Activated naive CD4-positive, alpha-beta T cell treated with anti-CD3 and anti-CD28 coated beads, Interleukin-2, amount 50 U/mL, for 72 hours (primary cell): ENCODE measurements around the gene CAPN14. TPM values are rescaled to one million over a fixed set of nuclear protein-coding genes. Genes with fewer than 3 reads are reported as not detected.

ENCODE experiments used
- ATAC-seq, 2 donors: fragments of 150-1000 bp; cut with Tn5 transposase; 2 replicates each; pipeline ENCODE4 v1.10.0; 2021; ENCODE audit warnings: mild to moderate bottlenecking in 2 of 2, moderate library complexity in 2 of 2
- DNase-seq, 2 donors: peaks; one replicate each; pipeline ENCODE4 v3.0.0; 2021 to 2022; ENCODE audit warnings: low spot score in 2 of 2
- H3K27ac Mint-ChIP-seq, 2 donors: one replicate each; pipeline ENCODE4 v1.8.0; 2022; ENCODE audit warnings: mild to moderate bottlenecking in 2 of 2, mixed read lengths in 2 of 2
- H3K36me3 Mint-ChIP-seq, 2 donors: one replicate each; pipeline ENCODE4 v1.8.0; 2022; ENCODE audit warnings: mixed read lengths in 2 of 2
- H3K9me3 Mint-ChIP-seq, 2 donors: one replicate each; pipeline ENCODE4 v1.8.0; 2022; ENCODE audit warnings: mixed read lengths in 2 of 2
- total RNA-seq, 2 donors: library from RNA; stranded (reverse); gene quantifications; one replicate each; pipeline ENCODE4 v1.2.3, GENCODE V29; 2022

Gene CAPN14
- total RNA-seq, 2 donors from 2014 or later = 1.0 to 1.2 TPM

DNA sequence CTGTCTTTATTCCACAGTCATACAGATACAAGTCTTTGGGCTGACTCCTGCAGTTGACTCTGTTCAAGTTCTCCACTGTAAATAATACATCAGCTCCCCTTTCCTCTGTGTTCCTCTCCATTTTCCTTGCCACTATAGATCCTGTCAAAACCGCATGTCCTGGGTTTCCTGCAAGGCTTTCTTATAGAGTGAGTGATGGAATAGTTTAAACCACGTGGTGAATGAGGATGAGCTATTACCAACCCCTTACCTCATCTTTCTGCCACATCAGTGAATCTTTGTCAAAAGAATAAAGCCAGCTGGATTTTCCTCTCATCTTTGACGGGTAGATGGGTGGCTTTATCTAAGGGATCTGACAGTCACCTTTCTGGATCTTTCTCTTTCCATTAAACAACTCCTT, 75.2 kb downstream of the CAPN14 start:
- Mint-ChIP-seq H3K9me3 (no peaks in the 10 kb centered on the region), H3K36me3 (no peaks in the 10 kb centered on the region), H3K27ac (no peak overlapping the region)
- DNase-seq (no peak), ATAC-seq (no peak)

DNA sequence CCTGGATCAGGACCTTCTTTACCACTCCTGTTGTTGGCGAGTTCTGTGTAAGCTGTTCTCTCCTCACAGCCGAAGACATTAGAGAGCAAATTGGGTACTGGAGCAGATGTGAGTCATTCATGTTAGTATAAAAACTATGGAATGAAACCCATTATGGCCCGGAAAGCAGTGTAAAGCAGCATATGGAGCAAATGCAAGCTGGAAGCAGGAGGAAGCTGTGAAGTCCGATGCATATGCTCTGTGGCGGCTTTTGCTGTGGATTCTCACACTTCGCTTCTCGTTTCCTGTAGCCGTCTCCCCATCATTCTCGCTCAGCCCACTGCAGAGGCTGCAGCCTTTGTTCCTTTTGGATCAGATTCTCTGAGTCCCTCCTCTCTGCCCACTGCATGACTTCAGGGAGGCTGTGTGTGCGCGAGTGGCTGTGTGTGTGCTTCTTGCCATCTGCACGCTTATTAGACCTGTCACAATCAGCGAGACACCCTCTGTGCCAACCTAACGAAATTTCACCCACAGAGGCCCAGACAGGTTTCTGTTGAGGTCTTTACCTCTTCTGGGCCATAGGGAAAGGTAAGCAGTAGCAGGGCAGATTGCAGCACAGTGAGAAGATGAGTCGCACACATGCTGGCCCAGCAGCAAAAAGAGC, 75.8 kb downstream of the CAPN14 start:
- no peak for DNase-seq
- Mint-ChIP-seq H3K9me3 (no peaks in the 10 kb centered on the region), H3K36me3 (no peaks in the 10 kb centered on the region), H3K27ac (no peak overlapping the region)
- ATAC-seq = no peak

DNA sequence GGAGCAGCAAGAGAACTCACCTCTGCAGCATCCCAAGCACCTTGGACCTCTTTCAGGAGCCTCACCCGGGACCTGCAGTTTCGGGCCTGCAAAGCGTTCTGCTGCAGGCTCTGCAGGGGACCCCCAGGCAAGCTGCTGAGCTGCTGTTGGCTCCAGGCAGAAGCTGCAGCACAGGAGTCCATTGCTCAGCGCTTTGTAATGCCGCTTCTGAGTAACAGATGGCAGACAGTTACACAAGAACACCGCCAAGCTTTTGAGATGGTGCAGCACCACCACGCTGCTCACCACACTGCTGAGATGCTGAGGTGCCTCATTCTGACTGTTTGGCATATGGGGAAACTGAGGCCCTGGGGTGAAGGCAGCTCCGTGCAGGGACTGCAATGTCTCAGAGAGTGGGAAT, 77.2 kb downstream of the CAPN14 start:
- no peak for ATAC-seq
- Mint-ChIP-seq H3K9me3 (no peaks in the 10 kb centered on the region), H3K36me3 (no peaks in the 10 kb centered on the region), H3K27ac (no peak overlapping the region)
- DNase-seq = no peak

DNA sequence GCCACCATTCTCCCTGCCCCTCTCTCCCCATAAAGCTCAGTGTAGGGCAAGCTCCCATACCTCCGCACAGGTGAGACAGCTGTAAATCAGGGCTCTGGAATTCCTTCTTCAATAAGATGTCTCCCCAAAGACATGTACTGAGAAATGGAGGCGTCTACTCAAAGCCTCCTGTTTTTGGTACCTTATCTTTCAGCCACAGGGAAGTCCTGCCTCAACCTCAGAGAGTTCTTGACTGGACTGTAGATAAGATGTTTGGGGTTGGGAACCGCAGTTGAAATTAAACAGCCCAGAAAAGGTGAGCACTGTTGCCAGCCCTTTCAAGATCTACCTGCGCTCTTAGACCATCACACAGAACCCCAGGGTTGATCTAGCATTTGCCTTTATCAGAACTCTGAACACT, 77.6 kb downstream of the CAPN14 start:
- ATAC-seq = no peak
- H3K27ac Mint-ChIP-seq = no peak overlapping the region
- no peaks in the 10 kb centered on the region for H3K9me3 Mint-ChIP-seq
- no peaks in the 10 kb centered on the region for H3K36me3 Mint-ChIP-seq
- DNase-seq = no peak

DNA sequence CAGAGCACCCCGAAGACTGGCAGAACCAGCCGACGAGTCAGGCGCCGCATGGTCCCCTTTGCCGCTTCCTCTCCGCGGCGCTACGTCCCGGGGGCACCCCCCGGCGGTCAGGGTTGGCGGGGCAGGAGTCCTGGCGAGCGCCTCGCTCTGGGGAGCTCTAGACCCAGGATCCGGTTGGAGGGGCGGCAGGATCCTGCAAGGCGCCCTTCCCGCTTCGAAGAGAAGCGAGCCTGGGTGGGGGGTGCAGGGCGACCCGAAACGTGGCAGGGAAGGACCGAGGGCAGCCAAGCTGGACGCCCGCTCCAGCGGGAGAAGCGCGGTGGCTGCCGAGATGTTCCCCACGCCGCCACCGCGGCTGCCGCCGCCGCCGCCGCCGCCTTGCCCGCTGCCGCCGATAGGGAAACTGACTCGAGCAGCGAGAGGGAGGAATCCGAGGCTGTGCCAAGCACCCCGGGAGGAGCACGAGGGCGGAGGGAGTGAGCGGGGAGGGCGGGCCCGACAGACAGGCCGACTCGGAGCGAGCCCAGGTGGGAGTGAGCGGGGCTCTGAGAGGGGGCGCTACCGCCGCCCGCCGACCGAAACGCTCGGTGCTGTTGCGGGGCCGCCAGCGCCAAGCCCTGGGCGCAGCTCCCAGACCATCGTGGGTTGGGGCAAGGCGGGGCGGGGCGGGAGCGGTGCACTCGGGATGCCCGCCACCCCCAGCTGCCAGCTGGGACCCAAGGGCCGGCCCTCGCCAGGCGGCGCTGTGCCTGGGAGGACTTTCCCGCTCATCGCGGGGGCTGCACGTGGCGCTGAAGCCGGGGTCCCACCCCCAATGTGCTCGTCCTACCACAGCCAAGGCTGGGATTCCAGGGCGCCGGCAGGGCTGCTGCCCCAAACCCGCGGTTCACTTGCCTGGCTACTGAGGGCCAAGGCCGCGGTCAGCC, 79.0 kb downstream of the CAPN14 start, which contains the start of gene GALNT14:
Gene GALNT14, minus strand, starts transcription at position 404 of the 926 bp plus-strand sequence. Its CDS starts 354 bp downstream, at position 50.
- DNase-seq (peak; percentile 60 to 64), ATAC-seq (peak; percentile 79 to 84)
- Mint-ChIP-seq H3K27ac (no peak within 1 kb of the TSS), H3K36me3 (no peaks in the 10 kb centered on the region), H3K9me3 (no peaks in the 10 kb centered on the region)

DNA sequence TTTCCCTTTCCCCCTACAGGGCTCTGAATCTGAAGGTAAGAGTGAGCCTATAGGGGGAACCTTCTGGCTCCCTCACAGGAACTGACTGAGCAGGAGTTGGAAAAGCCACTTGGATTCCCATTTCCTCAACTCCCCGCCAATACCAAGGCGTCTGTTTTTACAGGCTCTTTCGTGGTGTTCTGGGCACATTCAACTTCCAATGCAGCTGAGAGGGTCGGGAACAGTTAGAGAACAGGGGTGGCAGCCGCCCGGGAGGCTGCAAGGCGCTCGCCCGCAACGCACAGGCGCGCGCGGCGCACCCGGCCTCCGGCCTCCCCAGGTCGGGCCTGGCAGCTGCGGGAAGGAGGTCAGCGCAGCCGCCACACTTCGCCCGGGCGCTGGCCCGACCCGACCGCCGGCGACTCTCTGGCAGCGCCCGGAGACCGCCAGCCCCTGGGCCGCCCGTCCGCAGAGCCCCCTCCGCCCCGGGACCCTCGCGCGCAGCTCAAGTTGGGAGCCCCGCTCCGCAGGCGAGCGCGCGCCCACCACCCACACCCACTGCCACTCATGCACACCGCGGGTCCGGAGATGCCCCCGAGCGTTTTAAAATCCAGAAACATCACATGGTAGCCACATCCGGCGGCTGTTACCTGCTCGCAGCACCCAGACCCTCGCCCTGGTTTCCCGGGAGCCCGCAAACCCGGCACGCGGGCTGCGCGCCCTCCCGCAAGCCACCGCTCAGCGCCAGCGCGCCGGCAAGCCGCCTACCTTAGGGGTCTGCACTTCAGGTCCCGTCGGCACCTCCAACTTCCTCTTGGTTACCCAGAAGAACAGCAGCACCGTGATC, 79.9 kb downstream of the CAPN14 start:
- ATAC-seq = peak; percentile 16 to 37
- H3K27ac Mint-ChIP-seq = no peak overlapping the region
- DNase-seq = peak in 1 of 2 donors; percentile 10
- H3K36me3 Mint-ChIP-seq = no peaks in the 10 kb centered on the region
- no peaks in the 10 kb centered on the region for H3K9me3 Mint-ChIP-seq

DNA sequence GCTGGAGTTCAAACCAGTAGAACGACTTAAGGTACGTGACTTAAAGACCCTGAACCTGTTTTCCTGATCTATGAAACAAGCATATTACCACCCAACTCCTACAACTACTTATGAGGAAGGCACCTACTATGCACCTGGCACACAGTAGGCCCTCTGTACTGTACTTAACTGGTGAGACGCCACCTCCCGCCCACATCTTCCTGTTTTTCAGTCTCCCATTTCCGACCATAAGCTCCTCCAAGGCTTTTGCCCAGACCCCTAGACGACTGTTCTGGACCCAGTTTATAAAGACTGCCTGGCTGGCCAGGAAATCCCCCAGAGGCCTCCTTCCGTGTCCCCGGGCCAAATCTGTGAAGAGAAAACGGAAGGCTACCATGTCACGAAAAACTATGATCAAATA, 80.6 kb downstream of the CAPN14 start:
- no peak overlapping the region for H3K27ac Mint-ChIP-seq
- no peaks in the 10 kb centered on the region for H3K9me3 Mint-ChIP-seq
- no peak for ATAC-seq
- H3K36me3 Mint-ChIP-seq = no peaks in the 10 kb centered on the region
- no peak for DNase-seq

DNA sequence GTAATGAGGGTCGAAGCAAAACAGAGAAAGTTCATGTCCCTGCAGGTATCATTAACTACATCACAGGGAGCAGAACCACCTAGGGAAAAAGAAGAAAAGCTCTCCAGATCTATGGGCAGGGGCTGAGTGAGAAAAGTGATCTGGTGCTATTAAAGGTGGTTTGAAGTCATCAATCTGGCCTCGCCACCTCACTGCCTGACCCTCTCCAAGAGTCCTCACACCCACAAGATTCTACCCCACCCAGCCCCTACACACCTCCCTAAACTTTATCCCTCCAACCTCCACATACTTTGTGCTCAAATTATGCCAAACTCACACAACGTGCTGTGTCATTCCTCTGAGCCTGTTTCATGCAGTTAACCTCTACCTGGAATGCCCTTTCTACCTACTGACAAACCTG, 81.3 kb downstream of the CAPN14 start:
- DNase-seq (no peak), ATAC-seq (no peak)
- H3K36me3 Mint-ChIP-seq = no peaks in the 10 kb centered on the region
- H3K9me3 Mint-ChIP-seq = no peaks in the 10 kb centered on the region
- H3K27ac Mint-ChIP-seq = no peak overlapping the region

DNA sequence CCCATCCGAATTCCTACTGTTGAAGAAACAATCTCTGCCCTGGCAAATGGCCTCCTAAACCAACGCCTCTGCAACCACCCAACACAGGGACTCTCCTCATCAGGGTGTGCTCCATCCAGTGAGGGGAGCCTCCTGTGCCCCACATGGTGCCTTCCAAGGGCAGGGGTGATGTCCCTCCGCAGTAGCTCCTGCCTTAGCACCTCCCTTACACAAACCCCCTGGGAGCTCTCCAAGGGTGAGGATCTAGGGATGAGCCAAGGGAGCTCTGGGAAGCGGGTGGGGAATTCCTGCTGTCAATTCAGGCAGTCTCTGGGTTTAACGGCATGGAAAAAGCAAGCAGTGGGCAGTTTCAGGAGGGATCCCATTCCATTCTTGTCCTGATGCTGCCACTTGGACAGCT, 82.8 kb downstream of the CAPN14 start:
- Mint-ChIP-seq H3K9me3 (no peaks in the 10 kb centered on the region), H3K36me3 (no peaks in the 10 kb centered on the region), H3K27ac (no peak overlapping the region)
- ATAC-seq = no peak
- no peak for DNase-seq

DNA sequence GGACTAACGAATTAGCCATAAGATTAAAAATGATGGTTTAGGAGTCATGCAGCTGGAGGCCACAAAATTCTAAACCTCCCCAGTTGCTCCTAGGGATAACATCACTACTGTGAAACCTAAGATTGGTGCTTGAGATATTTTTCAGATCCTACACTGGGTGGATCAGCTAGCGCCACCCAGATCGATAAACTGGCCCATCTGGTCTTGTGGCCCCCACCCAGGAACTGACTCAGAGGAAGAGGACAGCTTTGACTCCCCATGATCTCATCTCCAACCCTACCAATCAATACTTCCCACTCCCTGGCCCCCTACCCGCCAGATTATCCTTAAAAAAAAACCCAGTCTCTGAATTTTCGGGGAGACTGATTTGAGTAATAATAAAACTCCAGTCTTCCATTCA, 84.5 kb downstream of the CAPN14 start:
- DNase-seq (no peak), ATAC-seq (no peak)
- Mint-ChIP-seq H3K36me3 (no peaks in the 10 kb centered on the region), H3K9me3 (no peaks in the 10 kb centered on the region), H3K27ac (no peak overlapping the region)

DNA sequence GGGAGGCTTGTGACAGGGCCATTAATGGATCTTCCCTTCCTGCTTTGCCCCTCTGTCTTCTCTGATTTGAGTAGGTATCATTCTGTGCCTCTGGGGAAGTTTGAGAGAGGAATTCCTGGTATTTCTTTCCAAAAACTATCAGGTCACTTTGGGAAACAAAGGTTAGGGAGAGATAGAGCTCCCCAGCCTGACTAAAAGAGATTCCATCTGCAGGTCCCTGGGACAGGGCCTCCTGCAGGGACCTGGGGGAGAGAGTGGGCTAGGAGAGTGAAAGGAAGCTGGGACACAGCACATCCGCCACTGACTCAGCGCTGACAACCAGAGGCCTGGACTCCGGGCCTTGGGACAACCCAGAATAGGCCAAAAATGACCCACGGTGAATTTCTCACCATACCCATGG, 85.4 kb downstream of the CAPN14 start:
- Mint-ChIP-seq H3K9me3 (no peaks in the 10 kb centered on the region), H3K27ac (no peak overlapping the region), H3K36me3 (no peaks in the 10 kb centered on the region)
- ATAC-seq = no peak
- no peak for DNase-seq

DNA sequence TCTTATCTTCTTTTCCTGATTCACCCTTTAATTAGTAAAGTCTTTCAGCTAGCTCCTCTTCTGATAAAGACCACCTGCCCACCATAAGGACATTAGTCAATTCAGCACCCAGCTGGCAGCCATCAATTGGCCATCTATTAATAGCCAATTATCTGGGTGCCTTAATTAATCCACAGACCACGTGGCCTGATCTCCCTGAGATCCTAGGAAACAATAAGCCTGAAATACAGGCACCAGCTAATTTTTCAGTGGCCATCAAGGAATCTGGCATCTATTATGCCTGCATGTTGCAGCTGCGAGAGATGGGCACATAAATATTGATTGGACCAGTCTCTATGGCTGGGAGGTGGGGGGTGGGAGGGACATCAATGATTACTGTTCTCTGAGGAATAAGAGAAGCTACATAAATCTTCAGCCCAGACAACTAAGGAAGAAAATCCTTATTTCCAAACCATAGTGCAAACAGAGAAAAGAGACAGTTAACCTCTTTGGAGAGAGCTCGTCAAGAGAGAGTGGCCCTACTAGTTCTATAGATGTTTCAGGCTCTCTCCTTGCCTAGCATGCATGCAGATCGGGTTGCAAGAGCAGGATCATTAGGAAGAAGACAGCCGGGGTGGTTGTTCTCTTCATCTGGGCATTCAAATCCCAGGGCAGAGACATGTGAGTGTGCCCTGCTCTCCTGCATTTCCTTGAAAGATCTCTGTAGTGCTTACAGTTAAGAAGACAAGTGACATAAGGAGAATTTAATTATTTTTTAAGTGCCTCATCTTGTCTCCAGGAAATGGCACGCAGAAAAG, 87.7 kb downstream of the CAPN14 start:
- H3K27ac Mint-ChIP-seq = no peak overlapping the region
- no peaks in the 10 kb centered on the region for H3K36me3 Mint-ChIP-seq
- ATAC-seq = no peak
- H3K9me3 Mint-ChIP-seq = no peaks in the 10 kb centered on the region
- no peak for DNase-seq

DNA sequence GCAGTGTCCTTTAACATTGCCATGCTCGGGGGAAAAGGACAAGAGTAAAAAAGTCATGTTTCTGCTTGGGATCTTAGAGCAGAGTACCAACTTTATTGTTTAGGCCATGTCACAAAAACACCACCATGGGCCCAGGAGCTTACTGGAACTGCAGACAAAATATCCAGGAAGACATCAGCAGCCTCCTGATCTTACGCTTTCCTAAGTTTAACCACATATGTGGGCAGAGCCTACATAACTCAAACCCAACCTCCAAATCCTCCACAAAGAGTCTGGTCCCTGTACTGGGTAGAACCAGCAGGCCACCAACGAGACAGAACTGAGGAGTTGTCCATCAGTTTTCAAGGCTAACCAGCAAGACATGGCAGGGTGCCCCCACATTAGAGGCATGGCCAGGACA, 89.4 kb downstream of the CAPN14 start:
- DNase-seq = no peak
- Mint-ChIP-seq H3K36me3 (no peaks in the 10 kb centered on the region), H3K9me3 (no peaks in the 10 kb centered on the region), H3K27ac (no peak overlapping the region)
- ATAC-seq = no peak

DNA sequence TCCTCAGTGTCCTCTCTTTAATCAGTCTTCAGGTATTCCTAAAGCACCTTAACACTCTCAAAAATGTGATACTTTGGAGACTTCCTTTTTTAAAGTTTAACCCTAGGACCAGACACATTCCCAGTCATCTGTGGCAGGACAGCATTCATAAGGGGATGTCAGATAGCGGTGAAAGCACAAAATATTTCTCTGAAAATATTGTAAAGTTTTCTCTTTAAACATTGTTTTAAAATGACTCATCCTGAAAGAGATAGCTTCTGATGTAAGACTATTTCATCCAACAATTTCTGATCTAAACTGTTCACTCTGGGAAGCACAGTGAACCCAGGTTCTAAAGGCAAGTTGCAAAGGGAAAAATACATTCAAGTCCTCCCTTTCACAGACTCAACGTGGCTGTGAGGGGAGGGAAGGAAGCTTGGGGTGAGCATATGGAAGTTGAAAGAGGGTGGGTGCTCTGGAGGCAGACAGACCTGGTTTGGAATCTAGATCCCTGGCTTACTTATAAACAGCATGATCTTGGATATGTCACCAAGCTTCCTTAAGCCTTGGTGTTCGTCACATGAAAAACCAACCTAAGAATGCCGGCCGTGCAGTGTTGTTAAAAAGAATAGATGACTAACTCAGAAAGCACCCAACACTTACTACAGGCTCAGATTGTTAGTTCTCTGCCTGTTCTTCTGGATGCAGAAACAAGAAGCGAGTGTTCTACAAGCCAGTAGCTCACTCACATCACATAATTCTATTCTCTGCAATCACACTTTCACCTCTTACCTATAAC, 91.2 kb downstream of the CAPN14 start:
- Mint-ChIP-seq H3K27ac (no peak overlapping the region), H3K9me3 (no peaks in the 10 kb centered on the region), H3K36me3 (no peaks in the 10 kb centered on the region)
- DNase-seq (no peak), ATAC-seq (no peak)

DNA sequence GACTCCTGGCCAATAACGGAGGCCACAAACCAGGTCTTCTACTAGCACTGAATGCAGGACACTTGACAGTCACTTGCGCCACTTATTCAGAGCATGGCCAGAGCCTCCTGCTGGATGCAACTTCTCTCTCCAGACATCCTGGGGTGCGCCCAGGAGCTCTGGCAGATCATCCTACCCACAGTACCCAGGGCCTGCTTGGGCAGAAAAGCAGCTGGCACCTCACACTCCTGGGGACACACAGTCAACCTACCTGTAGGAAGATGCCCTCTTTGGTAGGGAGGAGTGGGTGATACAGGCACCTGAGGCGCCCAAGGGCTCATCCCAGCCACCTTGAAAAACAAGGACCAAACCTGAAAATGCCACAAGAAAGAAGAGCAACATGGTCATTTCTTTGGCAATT, 92.4 kb downstream of the CAPN14 start:
- H3K9me3 Mint-ChIP-seq = no peaks in the 10 kb centered on the region
- H3K36me3 Mint-ChIP-seq = no peaks in the 10 kb centered on the region
- DNase-seq (no peak), ATAC-seq (no peak)
- no peak overlapping the region for H3K27ac Mint-ChIP-seq
